DMS53 treated with DMSO at 0.1 percent for 48 hours (cell line): ENCODE measurements around the gene FARP1.
"Not testable (repeated sequence)": the region's sequence is repeated elsewhere in the genome, so short reads cannot be mapped to it uniquely, and the experiment has no call there.

ENCODE experiments used
- DNase-seq: peaks from one replicate; lab custom pipeline; 2025; ENCODE audit not compliant: unreplicated experiment; lab: John Stamatoyannopoulos, UW

The FARP1 gene

GRCh38 chr13:98223741-98224140, 80.8 kb downstream of the FARP1 start:
- no peak for DNase-seq

GRCh38 chr13:98224557-98224956, 81.7 kb downstream of the FARP1 start:
- DNase-seq = no peak

- no peak for DNase-seq
These were observed 82.4 kb downstream of the FARP1 start for GRCh38 chr13:98225036-98225940.

GRCh38 chr13:98226496-98226895, 83.6 kb downstream of the FARP1 start:
- no peak for DNase-seq

- no peak for DNase-seq
These were observed 85.9 kb downstream of the FARP1 start for GRCh38 chr13:98228661-98229341.

GRCh38 chr13:98230762-98231161, 87.9 kb downstream of the FARP1 start:
- DNase-seq = not testable (repeated sequence)

GRCh38 chr13:98232456-98232855, 89.6 kb downstream of the FARP1 start:
- no peak for DNase-seq

- DNase-seq = no peak
These were observed 90.2 kb downstream of the FARP1 start for GRCh38 chr13:98233127-98233526.

GRCh38 chr13:98234348-98234747, 91.5 kb downstream of the FARP1 start:
- DNase-seq = no peak

- no peak for DNase-seq
These were observed 93.3 kb downstream of the FARP1 start for GRCh38 chr13:98236197-98236596.

- no peak for DNase-seq
These were observed 94.4 kb downstream of the FARP1 start for GRCh38 chr13:98237331-98237730.

- no peak for DNase-seq
These were observed 96.5 kb downstream of the FARP1 start for GRCh38 chr13:98239162-98240076.

- DNase-seq = no peak
These were observed 97.2 kb downstream of the FARP1 start for GRCh38 chr13:98240135-98240534.

GRCh38 chr13:98240974-98241373, 98.1 kb downstream of the FARP1 start:
- no peak for DNase-seq

- no peak for DNase-seq
These were observed 99.1 kb downstream of the FARP1 start for GRCh38 chr13:98241976-98242375.

- no peak for DNase-seq
These were observed 99.5 kb downstream of the FARP1 start for GRCh38 chr13:98242403-98242802.

- DNase-seq = no peak
These were observed 101.0 kb downstream of the FARP1 start for GRCh38 chr13:98243929-98244272.

GRCh38 chr13:98246538-98247172, 103.8 kb downstream of the FARP1 start:
- DNase-seq = no peak

- DNase-seq = no peak
These were observed 108.8 kb downstream of the FARP1 start for GRCh38 chr13:98251708-98252107.

GRCh38 chr13:98252931-98253470, 110.1 kb downstream of the FARP1 start:
- DNase-seq = no peak

- DNase-seq = no peak
These were observed 110.6 kb downstream of the FARP1 start for GRCh38 chr13:98253526-98253925.
